Vagina (tissue), 2 donors: ENCODE measurements around the gene GLP2R.

Experiments
- CTCF ChIP-seq, 3 experiments: fragments of 450-650 bp in 2 of 3; fragments of 200-600 bp in 1 of 3; sonication (generic) in 1 of 3; IDR thresholded peaks; one replicate each; pipeline ENCODE4 v1.5.1; 2017 to 2019; ENCODE audit warnings: antibody characterized with exemption in 3 of 3, mild to moderate bottlenecking in 2 of 3, moderate library complexity in 2 of 3
- POLR2A ChIP-seq, 2 donors: fragments of 450-650 bp; IDR thresholded peaks; one replicate each; pipeline ENCODE4 v1.6.1; 2017; ENCODE audit warnings: antibody characterized with exemption in 2 of 2, mild to moderate bottlenecking in 2 of 2, moderate library complexity in 2 of 2
- POLR2AphosphoS5 ChIP-seq, 2 donors: sonication (generic); formaldehyde crosslinking; IDR thresholded peaks; one replicate each; pipeline ENCODE4 v1.9.0; 2017; ENCODE audit warnings: antibody characterized with exemption in 2 of 2, mild to moderate bottlenecking in 2 of 2, low read depth in 1 of 2; ENCODE audit not compliant: insufficient read depth in 1 of 2

DNA sequence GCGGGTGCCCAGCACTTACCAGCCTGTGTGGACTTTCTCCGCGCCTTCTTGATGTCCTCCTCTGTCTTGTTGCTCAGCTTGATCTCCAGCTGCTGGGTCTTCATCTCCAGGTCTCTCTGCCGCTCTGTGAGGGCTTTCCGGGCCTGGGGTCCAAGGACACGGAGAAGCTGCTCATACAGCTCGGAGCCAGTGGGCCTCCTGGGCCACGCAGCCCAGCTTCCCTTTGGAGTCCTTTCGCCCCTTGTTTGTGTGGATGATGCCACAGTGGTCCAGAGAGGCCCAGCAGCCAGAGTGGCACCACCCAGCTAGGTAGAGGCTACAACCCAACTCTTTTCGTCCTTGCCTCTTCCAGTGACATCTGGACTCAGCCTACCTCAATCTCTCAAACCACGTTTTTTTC lies 99.7 kb downstream of the GLP2R start:
- TF ChIP-seq POLR2AphosphoS5 (IDR thresholded peaks at IDR 0.05; ENCODE audit: insufficient read depth in 1 of 2, low read depth in 1 of 2) (no peak), CTCF (IDR thresholded peaks at IDR 0.05) (no peak), POLR2A (IDR thresholded peaks at IDR 0.05) (no peak)
